Measurements from ENCODE around the gene ALG2.

ALG2 gene

DNA sequence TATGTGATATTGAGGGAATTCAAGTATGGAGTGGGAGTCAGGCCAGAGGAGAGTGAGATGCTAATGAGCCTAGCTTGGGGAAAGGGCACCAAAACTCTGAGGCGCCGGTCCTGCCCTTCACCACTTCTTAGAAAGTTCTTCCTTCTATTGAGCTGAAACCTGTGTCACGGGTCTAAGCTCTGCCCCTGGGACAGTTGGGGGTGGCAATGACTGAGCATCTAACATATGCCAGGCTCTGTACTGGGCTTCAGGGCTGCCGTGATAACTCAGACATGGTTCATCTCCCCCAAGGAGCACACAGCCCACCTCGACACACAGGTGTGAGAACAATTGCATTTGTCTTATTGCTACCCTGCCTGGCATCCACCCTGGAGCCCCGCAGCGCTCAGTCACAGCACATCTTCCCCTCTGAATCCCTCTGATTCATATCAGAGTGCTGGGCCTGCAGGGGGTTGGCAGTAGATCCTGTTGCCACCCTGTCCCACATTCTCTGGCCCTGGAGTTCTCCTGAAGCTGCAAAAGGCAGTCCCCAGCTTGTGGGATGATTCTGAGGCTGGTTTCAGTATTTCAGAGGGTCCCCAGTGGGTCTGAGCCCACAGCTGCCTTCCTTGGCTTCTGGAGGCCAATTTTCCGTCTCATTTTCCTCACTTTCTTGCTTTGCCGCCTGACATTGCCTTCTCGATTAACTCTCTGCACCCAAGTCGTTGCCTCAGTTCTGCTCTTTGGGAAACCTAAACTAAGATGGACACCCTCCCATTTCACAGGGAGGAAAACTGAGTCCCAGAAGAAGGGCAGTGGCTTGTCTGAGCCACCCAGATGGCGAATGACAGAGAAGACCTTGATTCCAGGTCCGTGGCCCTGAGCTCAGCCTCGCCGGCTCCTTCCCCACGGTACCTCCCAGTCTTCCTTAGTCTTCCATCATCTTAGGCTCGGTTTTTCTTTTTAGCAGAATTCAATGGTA is 42.5 kb downstream of the ALG2 start:
- in situ Hi-C loops (cut with MboI; ENCODE audit: low sequenced_read_pairs), result loop anchor here (25.0 kb wide), 1 partner anchor 833 kb away; no protein-coding TSS in a partner anchor

DNA sequence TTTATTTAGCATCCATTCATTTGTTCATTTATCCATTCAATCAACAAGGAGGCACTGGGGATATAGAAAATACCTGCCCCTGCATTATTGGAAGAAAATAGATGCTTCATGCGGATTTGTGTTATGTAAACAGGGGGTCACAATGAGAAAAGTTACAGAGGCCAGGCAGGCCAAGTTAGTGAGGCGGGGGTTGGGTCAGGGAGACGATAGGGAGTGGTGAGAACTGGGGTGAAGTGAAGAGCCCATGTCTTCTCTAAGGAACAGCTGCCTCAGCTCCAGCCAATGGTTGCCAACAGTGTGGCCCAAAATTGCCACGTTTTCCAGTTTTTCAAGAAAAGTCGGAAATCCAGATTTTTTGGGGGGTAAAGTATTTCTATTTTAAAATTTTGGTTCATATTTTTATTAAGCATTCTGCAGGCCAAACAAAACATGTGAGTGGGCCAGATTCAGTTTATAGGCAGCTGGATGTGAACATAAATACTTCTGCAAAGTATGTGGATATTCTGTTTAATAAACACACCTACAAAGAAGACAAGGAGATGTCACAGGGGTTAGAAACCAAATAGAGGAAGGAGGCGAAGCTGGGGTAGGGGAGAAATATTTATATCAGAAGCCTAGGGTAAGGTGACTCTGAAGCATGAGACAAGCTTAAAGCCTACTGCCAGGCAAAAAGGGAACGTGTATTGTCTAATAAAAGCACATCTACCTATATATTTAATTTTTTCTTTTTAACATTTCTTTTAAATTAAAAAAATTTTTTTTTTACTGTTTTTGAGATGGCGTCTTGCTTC is 44.0 kb downstream of the ALG2 start:
- in situ Hi-C loops (cut with MboI; ENCODE audit: low sequenced_read_pairs), result loop anchor here (25.0 kb wide), 1 partner anchor 835 kb away; no protein-coding TSS in a partner anchor

DNA sequence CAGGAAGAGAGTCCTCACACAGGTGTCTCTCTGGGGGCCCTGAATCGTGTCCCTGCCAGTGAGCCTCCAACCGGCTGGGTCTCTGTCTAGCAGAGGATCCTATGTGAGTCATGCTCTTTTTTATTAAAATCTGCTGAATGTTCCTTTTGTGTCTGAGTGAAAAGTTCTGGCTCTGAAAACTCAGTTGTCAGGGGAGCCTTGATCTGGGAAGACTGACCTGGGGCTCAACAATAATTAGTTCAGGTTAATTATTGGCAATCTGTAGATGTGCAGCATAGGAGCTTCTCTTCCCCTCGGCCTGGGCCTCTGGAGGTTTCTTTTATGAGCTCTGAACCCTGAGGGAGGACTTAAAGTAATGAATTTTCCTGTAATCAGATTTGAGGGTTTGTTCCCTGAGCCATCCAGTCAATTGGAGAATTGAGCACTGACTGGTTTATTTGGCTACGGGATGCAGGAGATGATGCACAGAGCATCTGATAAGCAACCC is 45.2 kb downstream of the ALG2 start:
- in situ Hi-C loops (cut with MboI; ENCODE audit: low sequenced_read_pairs), result loop anchor here (25.0 kb wide), 1 partner anchor 836 kb away; no protein-coding TSS in a partner anchor

DNA sequence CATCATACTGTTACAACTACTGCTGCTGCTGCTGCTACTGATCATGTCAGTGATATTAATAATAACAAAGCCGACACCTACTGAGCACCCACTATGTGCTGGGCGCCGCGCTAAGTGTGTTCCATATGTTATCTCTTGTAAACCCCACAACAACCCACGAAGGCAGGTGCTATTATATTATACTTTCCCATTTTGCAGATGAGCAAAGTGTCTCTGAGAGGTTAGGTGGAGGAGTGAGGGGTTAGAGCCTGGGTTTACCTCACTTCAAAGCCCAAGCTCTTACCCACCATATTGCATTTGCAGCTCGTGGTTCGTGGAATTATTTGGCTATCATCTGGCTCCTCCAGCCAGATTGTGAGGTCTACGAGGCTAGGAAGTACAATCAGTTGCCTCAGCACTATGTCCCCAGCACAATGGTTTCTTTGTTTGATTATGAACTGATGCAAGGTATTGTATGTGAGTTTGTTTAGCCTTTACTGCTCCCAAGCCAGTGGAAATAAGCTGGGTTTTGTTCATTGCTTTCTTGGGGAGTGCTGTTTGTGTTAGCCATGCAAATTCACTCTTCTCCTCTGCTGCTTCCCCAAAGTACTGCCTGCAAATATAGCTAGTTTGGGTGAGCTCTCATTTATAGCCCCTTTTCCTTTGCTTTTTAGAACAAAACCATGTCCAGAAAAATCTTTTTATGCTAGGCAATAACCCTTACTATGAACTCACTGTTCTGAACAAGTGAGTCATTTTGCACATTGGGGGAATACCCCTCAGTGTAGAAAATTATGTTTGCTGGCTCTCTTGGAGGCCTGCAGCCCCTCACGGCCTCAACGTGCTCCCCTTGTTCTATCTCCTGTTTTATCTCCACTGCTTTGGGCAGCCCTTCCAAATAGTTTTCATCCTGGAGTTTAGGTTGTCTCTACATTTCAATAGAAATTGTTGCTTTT is 47.9 kb downstream of the ALG2 start:
- in situ Hi-C loops (cut with MboI; ENCODE audit: low sequenced_read_pairs), result no loop called here

DNA sequence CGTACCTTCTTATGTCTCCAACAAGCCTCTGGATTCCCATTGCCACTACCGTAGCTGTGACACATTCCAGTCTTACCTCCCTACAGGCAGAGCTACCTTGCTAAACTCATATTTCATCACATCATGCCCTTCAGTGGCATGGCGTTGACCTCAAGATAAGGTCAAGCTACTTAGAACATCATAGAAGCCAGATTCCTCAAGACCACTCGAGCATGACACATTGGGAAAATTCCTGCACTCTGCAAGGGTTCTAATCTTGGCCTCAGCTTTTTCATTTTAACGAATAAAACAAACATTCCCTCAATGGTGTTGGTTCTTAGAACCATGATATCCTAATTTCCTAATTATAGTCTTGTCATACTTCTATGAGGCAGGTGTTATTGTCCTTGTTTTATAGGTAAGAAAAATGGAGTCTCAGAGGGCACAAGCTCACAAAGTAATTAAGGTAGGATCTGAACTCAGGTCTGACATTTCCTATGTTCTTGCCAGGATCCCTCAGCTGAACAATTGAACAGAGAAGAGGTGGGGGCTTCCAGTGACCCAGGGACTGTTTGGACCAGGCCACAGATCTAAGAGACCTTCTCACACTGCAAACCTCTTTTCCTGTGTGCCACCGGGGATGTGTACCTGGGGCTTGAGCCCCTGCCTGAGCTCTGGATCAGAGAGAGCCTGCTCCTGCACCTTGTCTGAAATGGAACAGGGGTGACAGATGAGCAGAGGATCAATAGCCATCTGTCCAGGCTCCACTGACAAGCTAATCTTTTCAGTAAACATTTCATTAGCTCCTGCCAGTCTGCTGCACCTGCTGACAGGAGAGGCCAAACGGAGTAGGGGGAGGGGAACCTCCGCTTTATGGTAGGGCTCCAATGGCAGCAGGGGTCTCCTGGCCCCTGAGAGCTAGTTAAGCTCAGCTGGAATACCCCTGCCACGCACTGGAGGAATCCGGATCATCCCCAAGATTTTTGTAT is 49.3 kb downstream of the ALG2 start:
- in situ Hi-C loops (cut with MboI; ENCODE audit: low sequenced_read_pairs), result no loop called here

DNA sequence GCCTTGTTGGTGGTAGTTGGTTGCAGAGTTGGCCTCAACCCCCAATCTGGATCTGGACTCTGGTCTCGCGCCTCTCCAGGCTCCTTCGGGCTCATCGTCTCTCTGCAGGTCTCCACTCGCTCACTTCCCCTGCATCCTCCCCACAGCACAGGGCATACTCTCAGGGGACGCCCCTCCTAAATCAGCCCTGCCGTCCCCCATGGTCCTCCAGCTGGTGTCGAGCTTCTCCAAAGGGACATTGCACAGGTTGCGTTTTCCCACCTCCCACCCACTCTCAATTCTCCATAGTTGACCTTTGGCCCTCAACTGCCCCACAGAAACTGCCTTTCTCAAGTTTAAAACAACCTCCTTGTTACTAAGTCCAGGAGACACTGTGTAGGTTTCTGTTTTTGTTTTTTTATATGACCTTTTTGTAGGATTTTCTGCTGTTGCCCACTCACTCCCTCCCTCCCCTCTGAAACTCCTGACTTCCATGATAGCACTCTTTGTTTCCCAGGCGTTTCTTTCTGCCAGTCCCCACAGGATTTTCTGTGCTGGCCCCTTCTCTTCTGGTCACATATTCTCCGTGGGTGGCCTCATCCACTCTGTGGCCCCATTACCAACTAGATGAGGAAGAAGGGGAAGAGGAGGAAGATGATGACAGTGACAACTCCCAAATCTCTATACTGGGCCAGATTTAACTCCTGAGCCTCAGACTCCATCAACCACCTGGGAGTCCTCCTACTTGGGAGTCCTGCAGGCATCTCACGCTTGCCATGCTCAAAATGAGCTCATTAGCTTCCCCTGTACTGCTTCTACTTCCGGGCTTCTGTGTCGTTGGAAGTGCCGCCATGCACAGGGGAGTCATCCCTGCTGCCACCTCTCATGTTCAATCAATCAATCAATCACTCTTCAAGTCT is 50.3 kb downstream of the ALG2 start:
- in situ Hi-C loops (cut with MboI; ENCODE audit: low sequenced_read_pairs), result no loop called here

DNA sequence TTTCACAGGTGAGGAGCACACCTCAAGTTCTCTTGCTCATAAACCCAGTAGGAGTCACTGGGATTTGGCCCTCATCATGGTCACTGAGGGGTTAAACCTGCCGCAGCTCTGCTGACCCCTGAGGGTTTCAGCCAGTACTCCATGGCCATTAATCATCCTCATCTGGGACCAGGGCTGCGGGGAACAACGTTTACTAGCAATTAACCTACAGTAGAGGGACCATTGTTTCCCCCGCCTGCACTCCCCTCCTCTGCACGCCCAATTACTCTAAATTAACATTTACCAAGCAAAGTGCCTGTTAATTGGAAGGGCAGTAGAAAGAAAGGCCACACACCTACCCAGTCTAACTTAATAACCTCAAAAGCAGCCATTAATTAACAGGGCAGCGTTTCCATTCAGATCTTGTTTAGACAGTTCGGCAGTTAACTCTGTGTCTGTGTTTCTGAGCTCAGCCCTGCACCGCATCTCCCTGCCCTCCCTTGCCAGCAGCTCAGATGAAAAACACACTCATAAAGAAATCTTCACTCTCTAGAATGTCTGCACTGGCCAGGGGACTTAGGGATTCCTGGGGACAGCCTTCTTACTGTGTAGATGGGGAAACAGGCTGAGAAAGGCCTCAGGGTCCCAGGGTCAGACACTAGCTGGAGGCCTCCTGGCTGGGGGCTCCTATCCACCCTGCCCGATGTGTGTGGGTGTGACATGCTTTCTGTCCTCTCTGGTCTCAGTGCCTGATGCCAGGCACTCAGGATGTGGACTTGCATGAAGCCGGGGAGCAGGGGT is 51.6 kb downstream of the ALG2 start:
- in situ Hi-C loops (cut with MboI; ENCODE audit: low sequenced_read_pairs), result no loop called here

DNA sequence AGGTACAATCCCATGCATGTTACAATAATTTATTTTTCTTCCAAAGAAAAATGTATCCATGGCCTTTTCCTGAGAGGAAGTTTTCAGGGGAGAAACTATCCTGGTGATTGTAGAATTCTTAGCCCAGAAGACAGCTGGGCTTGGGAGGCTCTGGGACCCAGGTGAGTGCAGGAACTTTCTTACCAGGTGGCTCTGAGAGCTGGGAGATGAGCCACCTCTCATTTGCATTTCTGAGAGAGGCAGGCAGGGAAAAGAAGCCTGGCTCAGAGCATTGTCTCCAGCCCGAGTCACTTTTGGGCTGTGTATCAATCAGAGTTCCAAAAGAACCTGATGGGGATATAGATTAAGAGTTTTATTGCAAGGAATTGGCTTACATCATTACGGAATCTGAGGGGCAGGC is 52.7 kb downstream of the ALG2 start:
- in situ Hi-C loops (cut with MboI; ENCODE audit: low sequenced_read_pairs), result no loop called here

DNA sequence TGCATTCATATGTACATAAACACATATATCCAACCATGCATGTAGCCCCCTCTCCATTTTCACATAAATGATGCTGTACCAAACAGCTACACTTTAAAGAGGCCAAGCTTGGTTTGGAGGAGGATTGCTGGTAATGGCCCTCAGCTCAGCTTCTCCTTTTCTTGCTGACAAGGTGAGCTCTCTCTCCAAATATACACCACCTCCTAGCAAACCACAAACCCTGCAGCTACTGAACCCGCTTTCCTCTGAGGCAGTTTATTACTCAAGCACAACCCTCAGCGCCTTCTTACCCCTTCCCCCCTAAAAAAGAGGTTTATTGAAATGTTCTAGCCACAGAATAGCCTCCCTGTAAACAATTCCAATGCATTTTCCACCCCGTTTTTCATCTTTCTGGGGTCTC is 54.0 kb downstream of the ALG2 start:
- in situ Hi-C loops (cut with MboI; ENCODE audit: low sequenced_read_pairs), result no loop called here

DNA sequence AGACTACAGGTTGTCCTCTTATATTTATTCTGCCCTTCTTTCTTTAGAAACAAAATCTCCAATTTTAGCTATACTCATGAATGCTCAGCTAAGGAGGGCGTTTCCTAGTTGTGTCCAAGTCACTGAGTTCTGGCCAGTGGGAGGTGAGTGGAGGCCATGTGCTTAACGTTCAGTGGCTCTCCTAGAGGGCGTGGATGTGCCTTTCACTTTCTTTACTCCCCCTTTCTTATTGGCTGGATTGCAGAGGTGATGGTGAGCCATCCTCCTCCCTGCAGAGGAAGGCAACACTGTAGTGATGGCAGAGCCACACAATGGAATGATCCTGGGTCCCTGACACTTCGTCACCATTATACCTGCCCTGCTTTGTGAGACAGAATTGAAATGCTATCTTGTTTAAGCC is 54.6 kb downstream of the ALG2 start:
- in situ Hi-C loops (cut with MboI; ENCODE audit: low sequenced_read_pairs), result no loop called here
